ENCODE results near the gene LCN15. TPM values are rescaled to one million over a fixed set of nuclear protein-coding genes. Genes with fewer than 3 reads are reported as not detected.

Gene LCN15
- total and polyA plus RNA-seq, 10 of the 15 experiments (the other 5 are each of a cell fraction or from before 2014, with no cell fraction given), result 0.37 to 0.50 TPM; not detected in 8

DNA sequence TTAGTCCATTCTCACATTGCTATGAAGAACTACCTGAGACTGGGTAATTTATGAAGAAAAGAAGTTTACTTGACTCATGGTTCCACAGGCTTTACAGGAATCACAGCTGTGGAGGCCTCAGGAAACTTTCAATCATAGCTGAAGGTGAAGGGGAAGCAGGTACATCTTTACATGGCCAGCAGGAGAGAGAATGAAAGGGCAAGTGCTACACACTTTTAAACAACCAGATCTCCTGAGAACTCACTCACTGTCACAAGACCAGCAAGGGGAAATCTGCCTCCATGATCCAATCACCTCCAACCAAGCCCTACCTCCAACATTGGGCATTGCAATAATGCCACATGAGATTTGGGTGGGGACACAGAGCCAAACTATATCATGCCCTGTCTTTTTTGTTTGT, 12.5 kb downstream of the LCN15 start:
- Histone ChIP-seq H2AFZ (ENCODE audit: control insufficient read depth, low read depth, low read length) (no peak overlapping the region), H3K9ac (ENCODE audit: control insufficient read depth, insufficient read depth, low read length) (no peak overlapping the region), H3K4me3 (no peak overlapping the region), H4K20me1 (ENCODE audit: control insufficient read depth, insufficient read depth) (no peaks in the 10 kb centered on the region), H3K4me2 (ENCODE audit: control insufficient read depth, insufficient read depth) (no peak overlapping the region), H3K9me3 (replicated peaks; ENCODE audit: control insufficient read depth, insufficient read depth, low read length) (peaks cover 33% of the 10 kb centered on the region), H3K4me1 (ENCODE audit: control insufficient read depth, insufficient read depth, low read length) (no peaks in the 10 kb centered on the region), H3K27me3 (replicated peaks in 1 of 2; ENCODE audit: control insufficient read depth in 2 of 2, insufficient read depth in 2 of 2, low read length in 1 of 2) (0 out of 4 replicates have a peak, but pooled peaks cover 0 to 2% of the 10 kb centered on the region in 2 experiments), H3K36me3 (ENCODE audit: control insufficient read depth in 2 of 2, insufficient read depth in 2 of 2, low read length in 1 of 2) (no peaks in the 10 kb centered on the region), H3K27ac (ENCODE audit: control insufficient read depth, insufficient read depth) (no peak overlapping the region), H3K79me2 (ENCODE audit: control insufficient read depth, insufficient read depth, low read length) (no peaks in the 10 kb centered on the region)
- no peak for DNase-seq (ENCODE audit: low read depth, low spot score)
- CTCF ChIA-PET, result no interaction called here
- TF ChIP-seq CBX5 (IDR thresholded peaks at IDR 0.05; ENCODE audit: low read depth) (0 out of 2 replicates have a peak, but pooled peaks have one; percentile 48), ZNF24 (IDR thresholded peaks at IDR 0.05) (no peak)
- no peak for ATAC-seq
- POLR2A ChIA-PET, result no interaction called here
- in situ Hi-C loops (cut with MboI), result no loop called here
- FAIRE-seq, result no peak
- RAD21 ChIA-PET (ENCODE audit: unreplicated experiment), result no interaction called here
- no TSS peak for BruUV-seq (replicated peaks)
- SMC1A ChIA-PET (ENCODE audit: uncharacterized antibody, unreplicated experiment), result no interaction called here
- intact Hi-C loops (cut with micrococcal nuclease; ENCODE audit: unreplicated experiment), result no loop called here

DNA sequence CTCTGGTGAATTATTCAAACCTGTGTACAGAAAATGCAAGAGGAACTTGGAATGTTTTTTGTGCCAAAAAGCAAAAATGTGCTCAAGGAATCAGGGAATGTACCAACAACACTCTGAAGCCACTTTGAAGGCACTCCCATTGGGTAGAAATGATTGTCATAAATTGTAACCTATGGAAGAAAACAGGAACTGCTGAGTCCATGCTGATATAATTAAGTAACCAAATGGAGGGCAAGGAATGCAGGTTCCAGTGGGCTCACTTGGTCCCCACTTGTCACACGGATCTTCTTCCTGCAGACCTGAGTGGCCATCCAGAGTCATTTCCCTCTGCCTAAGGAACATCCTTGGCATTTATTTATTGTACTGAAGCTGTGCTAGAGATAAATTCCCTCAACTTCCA, 13.1 kb downstream of the LCN15 start:
- no TSS peak for BruUV-seq (replicated peaks)

More for the DNA sequence above, 13.1 kb downstream of the LCN15 start:
- 0 out of 4 replicates have a peak, but pooled peaks cover 0 to 2% of the 10 kb centered on the region in 2 experiments for H3K27me3 ChIP-seq (replicated peaks in 1 of 2; ENCODE audit: control insufficient read depth in 2 of 2, insufficient read depth in 2 of 2, low read length in 1 of 2)
- no peaks in the 10 kb centered on the region for H3K79me2 ChIP-seq (ENCODE audit: control insufficient read depth, insufficient read depth, low read length)
- no peaks in the 10 kb centered on the region for H3K4me1 ChIP-seq (ENCODE audit: control insufficient read depth, insufficient read depth, low read length)
- H2AFZ ChIP-seq (ENCODE audit: control insufficient read depth, low read depth, low read length), result no peak overlapping the region
- no peak overlapping the region for H3K9ac ChIP-seq (ENCODE audit: control insufficient read depth, insufficient read depth, low read length)
- no peak overlapping the region for H3K4me2 ChIP-seq (ENCODE audit: control insufficient read depth, insufficient read depth)
- peaks cover 30% of the 10 kb centered on the region for H3K9me3 ChIP-seq (replicated peaks; ENCODE audit: control insufficient read depth, insufficient read depth, low read length)
- CTCF ChIA-PET, result interaction anchor here (0.8 to 1.1 kb wide), 2 partner anchors 10 to 15 kb away, joined by 3 to 7 read pairs; no protein-coding TSS in a partner anchor
- POLR2A ChIA-PET, result no interaction called here
- no peak for TF ChIP-seq MEF2A (IDR thresholded peaks at IDR 0.05; ENCODE audit: insufficient read depth, low read depth, low read length)
- no peak for TF ChIP-seq SMC3 (IDR thresholded peaks at IDR 0.05; ENCODE audit: borderline replicate concordance, low read length)
- no peak for TF ChIP-seq CREM (IDR thresholded peaks at IDR 0.05; ENCODE audit: low read depth)
- TF ChIP-seq ZNF384 (IDR thresholded peaks at IDR 0.05; ENCODE audit: borderline replicate concordance, low read depth, low read length), result no peak
- peak; percentile 41; the same call in 1 of the 2 replicates for TF ChIP-seq SPI1 (IDR thresholded peaks at IDR 0.05; ENCODE audit: borderline replicate concordance, insufficient read depth, low read depth, low read length)
- TF ChIP-seq, protein P1, sequence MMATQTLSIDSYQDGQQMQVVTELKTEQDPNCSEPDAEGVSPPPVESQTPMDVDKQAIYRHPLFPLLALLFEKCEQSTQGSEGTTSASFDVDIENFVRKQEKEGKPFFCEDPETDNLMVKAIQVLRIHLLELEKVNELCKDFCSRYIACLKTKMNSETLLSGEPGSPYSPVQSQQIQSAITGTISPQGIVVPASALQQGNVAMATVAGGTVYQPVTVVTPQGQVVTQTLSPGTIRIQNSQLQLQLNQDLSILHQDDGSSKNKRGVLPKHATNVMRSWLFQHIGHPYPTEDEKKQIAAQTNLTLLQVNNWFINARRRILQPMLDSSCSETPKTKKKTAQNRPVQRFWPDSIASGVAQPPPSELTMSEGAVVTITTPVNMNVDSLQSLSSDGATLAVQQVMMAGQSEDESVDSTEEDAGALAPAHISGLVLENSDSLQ (IDR thresholded peaks at IDR 0.05), result no peak
- no peak for TF ChIP-seq CHD4 (IDR thresholded peaks at IDR 0.05)
- intact Hi-C loops (cut with micrococcal nuclease; ENCODE audit: unreplicated experiment), result no loop called here
- DNase-seq (ENCODE audit: low read depth, low spot score) (no peak), FAIRE-seq (no peak), ATAC-seq (no peak)
- RAD21 ChIA-PET (ENCODE audit: unreplicated experiment), result no interaction called here
- SMC1A ChIA-PET (ENCODE audit: uncharacterized antibody, unreplicated experiment), result interaction anchor here (1.1 kb wide), 1 partner anchor 15 kb away, joined by 3 read pairs; no protein-coding TSS in a partner anchor
- no peak overlapping the region for H3K27ac ChIP-seq (ENCODE audit: control insufficient read depth, insufficient read depth)
- no peak overlapping the region for H3K4me3 ChIP-seq
- H4K20me1 ChIP-seq (ENCODE audit: control insufficient read depth, insufficient read depth), result no peaks in the 10 kb centered on the region
- no peaks in the 10 kb centered on the region for H3K36me3 ChIP-seq (ENCODE audit: control insufficient read depth in 2 of 2, insufficient read depth in 2 of 2, low read length in 1 of 2)
- in situ Hi-C loops (cut with MboI), result no loop called here
- WGBS (ENCODE audit: insufficient coverage, insufficient replicate concordance, low lambda C conversion rate, missing lambda C conversion rate), result 81% methylated on average over 1 of the region's 1 CpG
